HEK293 (cell line): ENCODE results near the gene OPN1SW.

Experiments
- GLI4 ChIP-seq: fragments of 450-650 bp; formaldehyde crosslinking; IDR thresholded peaks from 2 replicates; pipeline ENCODE4 v1.5.1; 2016; ENCODE audit warnings: missing biosample characterization, missing genetic modification characterization
- KLF16 ChIP-seq: fragments of 450-650 bp; formaldehyde crosslinking; IDR thresholded peaks from 2 replicates; pipeline ENCODE4 v1.5.1; 2017; ENCODE audit warnings: missing biosample characterization, missing genetic modification characterization
- KLF7 ChIP-seq: fragments of 450-650 bp; formaldehyde crosslinking; IDR thresholded peaks from 2 replicates; pipeline ENCODE4 v1.5.1; 2016; ENCODE audit warnings: missing biosample characterization, missing genetic modification characterization, borderline replicate concordance
- MEIS1 ChIP-seq: sonication (generic); formaldehyde crosslinking; IDR thresholded peaks from 2 replicates; pipeline ENCODE4 v1.8.1; 2022; ENCODE audit warnings: missing genetic modification reagents, mild to moderate bottlenecking, borderline replicate concordance
- OVOL3 ChIP-seq: fragments of 450-650 bp; formaldehyde crosslinking; IDR thresholded peaks from 2 replicates; pipeline ENCODE4 v1.5.1; 2016; ENCODE audit warnings: missing biosample characterization, missing genetic modification characterization
- PRDM4 ChIP-seq: fragments of 450-650 bp; formaldehyde crosslinking; IDR thresholded peaks from 2 replicates; pipeline ENCODE4 v1.5.1; 2017; ENCODE audit warnings: missing biosample characterization, missing genetic modification characterization
- REPIN1 ChIP-seq: fragments of 450-650 bp; formaldehyde crosslinking; IDR thresholded peaks from 2 replicates; pipeline ENCODE4 v1.5.1; 2017; ENCODE audit warnings: missing biosample characterization, missing genetic modification characterization, low read depth
- WT1 ChIP-seq: fragments of 450-650 bp; formaldehyde crosslinking; IDR thresholded peaks from 2 replicates; pipeline ENCODE4 v1.5.1; 2016; ENCODE audit warnings: missing biosample characterization, missing genetic modification characterization
- ZBTB1 ChIP-seq: fragments of 450-650 bp; formaldehyde crosslinking; IDR thresholded peaks from 2 replicates; pipeline ENCODE4 v1.5.1; 2016; ENCODE audit warnings: missing biosample characterization, missing genetic modification characterization
- ZBTB20 ChIP-seq: fragments of 450-650 bp; formaldehyde crosslinking; IDR thresholded peaks from 2 replicates; pipeline ENCODE4 v1.5.1; 2016; ENCODE audit warnings: missing biosample characterization, missing genetic modification characterization
- ZBTB49 ChIP-seq: fragments of 450-650 bp; formaldehyde crosslinking; IDR thresholded peaks from 2 replicates; pipeline ENCODE4 v1.5.1; 2016; ENCODE audit warnings: missing biosample characterization, missing genetic modification characterization, low read depth
- ZEB2 ChIP-seq: fragments of 450-650 bp; formaldehyde crosslinking; IDR thresholded peaks from 2 replicates; pipeline ENCODE4 v1.5.1; 2016; ENCODE audit warnings: missing biosample characterization, missing genetic modification characterization
- ZFHX2 ChIP-seq: fragments of 450-650 bp; formaldehyde crosslinking; conservative IDR thresholded peaks from 2 replicates; pipeline ENCODE4 v1.5.1; 2016; ENCODE audit warnings: missing biosample characterization, missing genetic modification characterization
- ZNF132 ChIP-seq: fragments of 450-650 bp; formaldehyde crosslinking; IDR thresholded peaks from 2 replicates; pipeline ENCODE4 v1.5.1; 2017; ENCODE audit warnings: missing biosample characterization, missing genetic modification characterization, borderline replicate concordance
- ZNF140 ChIP-seq: fragments of 450-650 bp; formaldehyde crosslinking; IDR thresholded peaks from 2 replicates; pipeline ENCODE4 v1.5.1; 2016; ENCODE audit warnings: missing biosample characterization, missing genetic modification characterization
- ZNF16 ChIP-seq: fragments of 450-650 bp; formaldehyde crosslinking; IDR thresholded peaks from 2 replicates; pipeline ENCODE4 v1.5.1; 2016; ENCODE audit warnings: low read depth, missing biosample characterization, missing genetic modification characterization
- ZNF2 ChIP-seq: fragments of 450-650 bp; formaldehyde crosslinking; IDR thresholded peaks from 2 replicates; pipeline ENCODE4 v1.5.1; 2016; ENCODE audit warnings: missing biosample characterization, missing genetic modification characterization
- ZNF202 ChIP-seq: fragments of 450-650 bp; formaldehyde crosslinking; IDR thresholded peaks from 2 replicates; pipeline ENCODE4 v1.5.1; 2016; ENCODE audit warnings: missing biosample characterization, missing genetic modification characterization, borderline replicate concordance
- ZNF221 ChIP-seq: fragments of 450-650 bp; formaldehyde crosslinking; IDR thresholded peaks from 2 replicates; pipeline ENCODE4 v1.5.1; 2017; ENCODE audit warnings: missing biosample characterization, missing genetic modification characterization, borderline replicate concordance
- ZNF292 ChIP-seq: fragments of 450-650 bp; formaldehyde crosslinking; IDR thresholded peaks from 2 replicates; pipeline ENCODE4 v1.5.1; 2016; ENCODE audit warnings: low read depth, missing biosample characterization, missing genetic modification characterization, borderline replicate concordance
- ZNF324 ChIP-seq: fragments of 450-650 bp; formaldehyde crosslinking; IDR thresholded peaks from 2 replicates; pipeline ENCODE4 v1.5.1; 2016; ENCODE audit warnings: missing biosample characterization, missing genetic modification characterization
- ZNF335 ChIP-seq: fragments of 450-650 bp; formaldehyde crosslinking; conservative IDR thresholded peaks from 2 replicates; pipeline ENCODE4 v1.5.1; 2016; ENCODE audit warnings: missing biosample characterization, missing genetic modification characterization
- ZNF391 ChIP-seq: fragments of 450-650 bp; formaldehyde crosslinking; IDR thresholded peaks from 2 replicates; pipeline ENCODE4 v1.5.1; 2016; ENCODE audit warnings: low read depth, missing biosample characterization, missing genetic modification characterization, borderline replicate concordance
- ZNF501 ChIP-seq: fragments of 450-650 bp; formaldehyde crosslinking; IDR thresholded peaks from 2 replicates; pipeline ENCODE4 v1.5.1; 2016; ENCODE audit warnings: missing biosample characterization, missing genetic modification characterization
- ZNF555 ChIP-seq: fragments of 450-650 bp; formaldehyde crosslinking; conservative IDR thresholded peaks from 2 replicates; pipeline ENCODE4 v1.5.1; 2017; ENCODE audit warnings: missing biosample characterization, mild to moderate bottlenecking, missing genetic modification characterization, inconsistent platforms
- ZNF677 ChIP-seq: fragments of 450-650 bp; IDR thresholded peaks from 2 replicates; pipeline ENCODE4 v1.5.0; 2018; ENCODE audit warnings: missing biosample characterization, mild to moderate bottlenecking, missing genetic modification characterization, moderate library complexity
- ZNF768 ChIP-seq: fragments of 450-650 bp; formaldehyde crosslinking; IDR thresholded peaks from 2 replicates; pipeline ENCODE4 v1.5.1; 2018; ENCODE audit warnings: missing biosample characterization, mild to moderate bottlenecking, missing genetic modification characterization
- ZSCAN5A ChIP-seq: fragments of 450-650 bp; formaldehyde crosslinking; IDR thresholded peaks from 2 replicates; pipeline ENCODE4 v1.5.1; 2016; ENCODE audit warnings: missing biosample characterization, missing genetic modification characterization
- TF ChIP-seq, protein P1 (sequence below): fragments of 450-650 bp; formaldehyde crosslinking; IDR thresholded peaks from 2 replicates; pipeline ENCODE4 v1.5.1; 2017; ENCODE audit warnings: missing biosample characterization, missing genetic modification characterization
- TF ChIP-seq, protein P2 (sequence below): fragments of 450-650 bp; formaldehyde crosslinking; IDR thresholded peaks from 2 replicates; pipeline ENCODE4 v1.5.1; 2016; ENCODE audit warnings: missing biosample characterization, missing genetic modification characterization

OPN1SW gene

DNA sequence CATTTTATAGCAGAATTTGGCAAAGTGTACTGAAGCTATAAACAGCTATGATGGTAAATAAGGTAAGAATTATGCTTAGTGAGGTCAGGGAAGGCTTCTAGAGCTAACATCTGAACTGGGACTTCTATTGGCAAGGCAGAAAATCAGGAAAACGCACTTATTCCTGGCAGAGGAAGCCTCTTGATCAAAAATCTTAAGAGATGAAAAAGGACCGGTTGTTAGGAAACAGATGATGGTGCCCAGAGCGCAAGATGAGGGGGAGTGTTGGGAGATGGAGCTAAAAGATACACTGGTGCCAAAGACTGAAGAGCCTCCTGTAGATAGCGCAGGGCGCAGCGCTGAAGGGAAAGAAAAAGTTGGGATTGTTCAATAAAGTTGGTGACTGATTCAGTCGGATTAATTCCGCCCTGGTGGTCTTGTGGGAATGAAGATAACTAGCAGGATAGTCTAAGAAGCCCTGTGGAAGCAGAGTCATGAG is 37.0 kb downstream of the OPN1SW start (continued):
- TF ChIP-seq KLF16 (tag by site-specific recombination) (0 out of 2 replicates have a peak, but pooled peaks have one; percentile 52), REPIN1 (peak; percentile 91), WT1 (tag by site-specific recombination) (0 out of 2 replicates have a peak, but pooled peaks have one; percentile 13), ZBTB1 (0 out of 2 replicates have a peak, but pooled peaks have one; percentile 48), OVOL3 (tag by site-specific recombination) (peak; percentile 52; the same call in 1 of the 2 replicates), ZBTB49 (tag by site-specific recombination) (no peak), ZSCAN5A (tag by site-specific recombination) (no peak), GLI4 (tag by site-specific recombination) (peak; percentile 61), ZNF16 (tag by site-specific recombination) (no peak), KLF7 (tag by site-specific recombination) (peak; percentile 89), ZEB2 (tag by site-specific recombination) (no peak), ZNF324 (tag by site-specific recombination) (peak; percentile 55; the same call in 1 of the 2 replicates), ZNF202 (tag by site-specific recombination) (no peak), ZNF140 (no peak), ZNF677 (tag by site-specific recombination) (no peak), ZNF335 (tag by site-specific recombination) (peak; percentile 66; the same call in 1 of the 2 replicates), ZNF2 (tag by site-specific recombination) (peak; percentile 66), ZNF221 (no peak), ZFHX2 (tag by site-specific recombination) (no peak), ZNF292 (tag by site-specific recombination) (0 out of 2 replicates have a peak, but pooled peaks have one; percentile 12), ZNF555 (tag by site-specific recombination) (no peak), ZNF501 (peak; percentile 91), ZNF391 (tag by site-specific recombination) (peak; percentile 71; the same call in 1 of the 2 replicates), MEIS1 (no peak), ZNF132 (no peak), PRDM4 (tag by site-specific recombination) (peak; percentile 23; the same call in 1 of the 2 replicates), ZNF768 (no peak), ZBTB20 (tag by site-specific recombination) (no peak)
- TF ChIP-seq, protein P1, sequence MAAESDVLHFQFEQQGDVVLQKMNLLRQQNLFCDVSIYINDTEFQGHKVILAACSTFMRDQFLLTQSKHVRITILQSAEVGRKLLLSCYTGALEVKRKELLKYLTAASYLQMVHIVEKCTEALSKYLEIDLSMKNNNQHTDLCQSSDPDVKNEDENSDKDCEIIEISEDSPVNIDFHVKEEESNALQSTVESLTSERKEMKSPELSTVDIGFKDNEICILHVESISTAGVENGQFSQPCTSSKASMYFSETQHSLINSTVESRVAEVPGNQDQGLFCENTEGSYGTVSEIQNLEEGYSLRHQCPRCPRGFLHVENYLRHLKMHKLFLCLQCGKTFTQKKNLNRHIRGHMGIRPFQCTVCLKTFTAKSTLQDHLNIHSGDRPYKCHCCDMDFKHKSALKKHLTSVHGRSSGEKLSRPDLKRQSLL (tag by site-specific recombination), result peak; percentile 92
- TF ChIP-seq, protein P2, sequence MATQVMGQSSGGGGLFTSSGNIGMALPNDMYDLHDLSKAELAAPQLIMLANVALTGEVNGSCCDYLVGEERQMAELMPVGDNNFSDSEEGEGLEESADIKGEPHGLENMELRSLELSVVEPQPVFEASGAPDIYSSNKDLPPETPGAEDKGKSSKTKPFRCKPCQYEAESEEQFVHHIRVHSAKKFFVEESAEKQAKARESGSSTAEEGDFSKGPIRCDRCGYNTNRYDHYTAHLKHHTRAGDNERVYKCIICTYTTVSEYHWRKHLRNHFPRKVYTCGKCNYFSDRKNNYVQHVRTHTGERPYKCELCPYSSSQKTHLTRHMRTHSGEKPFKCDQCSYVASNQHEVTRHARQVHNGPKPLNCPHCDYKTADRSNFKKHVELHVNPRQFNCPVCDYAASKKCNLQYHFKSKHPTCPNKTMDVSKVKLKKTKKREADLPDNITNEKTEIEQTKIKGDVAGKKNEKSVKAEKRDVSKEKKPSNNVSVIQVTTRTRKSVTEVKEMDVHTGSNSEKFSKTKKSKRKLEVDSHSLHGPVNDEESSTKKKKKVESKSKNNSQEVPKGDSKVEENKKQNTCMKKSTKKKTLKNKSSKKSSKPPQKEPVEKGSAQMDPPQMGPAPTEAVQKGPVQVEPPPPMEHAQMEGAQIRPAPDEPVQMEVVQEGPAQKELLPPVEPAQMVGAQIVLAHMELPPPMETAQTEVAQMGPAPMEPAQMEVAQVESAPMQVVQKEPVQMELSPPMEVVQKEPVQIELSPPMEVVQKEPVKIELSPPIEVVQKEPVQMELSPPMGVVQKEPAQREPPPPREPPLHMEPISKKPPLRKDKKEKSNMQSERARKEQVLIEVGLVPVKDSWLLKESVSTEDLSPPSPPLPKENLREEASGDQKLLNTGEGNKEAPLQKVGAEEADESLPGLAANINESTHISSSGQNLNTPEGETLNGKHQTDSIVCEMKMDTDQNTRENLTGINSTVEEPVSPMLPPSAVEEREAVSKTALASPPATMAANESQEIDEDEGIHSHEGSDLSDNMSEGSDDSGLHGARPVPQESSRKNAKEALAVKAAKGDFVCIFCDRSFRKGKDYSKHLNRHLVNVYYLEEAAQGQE, result no peak
